Activated naive CD8-positive, alpha-beta T cell treated with anti-CD3 and anti-CD28 coated beads, Interleukin-2, amount 50 U/mL, for 16 hours (primary cell): ENCODE results near the gene MTHFD2.
"Not testable (repeated sequence)": the region's sequence is repeated elsewhere in the genome, so short reads cannot be mapped to it uniquely, and the experiment has no call there.

Experiments
- DNase-seq: peaks from one replicate; pipeline ENCODE4 v3.0.0-alpha.2; 2020; ENCODE audit warnings: low read depth, low spot score

The MTHFD2 gene

DNA sequence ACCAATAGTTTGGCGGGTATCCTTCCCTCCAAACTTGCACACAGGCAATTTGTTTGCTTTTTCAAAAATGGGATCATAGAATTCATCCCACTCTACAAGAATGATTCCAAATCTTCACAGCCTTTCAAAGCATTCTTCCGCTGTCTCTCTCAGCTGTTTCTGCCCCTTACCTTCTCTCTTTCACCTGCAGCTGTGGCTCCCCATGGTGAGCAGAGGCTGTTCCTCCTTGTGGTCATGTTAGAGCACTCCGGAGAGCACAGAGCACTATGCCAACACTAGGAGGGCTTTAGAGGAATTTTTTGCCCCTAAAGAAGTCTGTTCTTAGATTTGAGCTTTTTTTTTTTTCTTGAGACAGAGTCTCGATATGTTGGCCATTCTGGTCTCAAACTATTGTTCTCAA lies 30.4 kb downstream of the MTHFD2 start:
- no peak for DNase-seq

- DNase-seq = not testable (repeated sequence)
Observed at GRCh38 chr2:74229865-74230264, 31.4 kb downstream of the MTHFD2 start.

- DNase-seq = no peak
Observed at GRCh38 chr2:74232426-74232825, 34.0 kb downstream of the MTHFD2 start.

DNA sequence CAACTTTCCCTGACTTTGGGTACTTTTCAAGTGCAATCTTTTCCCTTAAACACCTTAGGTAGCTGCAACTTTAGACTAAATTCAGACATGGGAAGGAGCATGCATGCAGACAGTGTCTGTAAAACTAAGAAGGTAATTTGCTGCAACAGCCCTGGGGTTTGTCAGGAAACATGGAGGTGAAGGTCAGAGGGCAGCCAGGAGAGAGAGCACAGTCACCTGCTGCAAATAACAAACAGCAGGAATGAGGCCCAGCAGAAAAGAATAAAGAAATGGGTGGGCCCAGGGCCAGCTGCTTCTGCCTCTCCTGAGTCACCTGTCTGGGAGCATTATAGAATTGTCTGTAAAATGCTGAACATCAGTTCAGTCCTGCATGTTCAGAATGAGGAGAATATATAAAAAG lies 35.2 kb downstream of the MTHFD2 start:
- DNase-seq = no peak

DNA sequence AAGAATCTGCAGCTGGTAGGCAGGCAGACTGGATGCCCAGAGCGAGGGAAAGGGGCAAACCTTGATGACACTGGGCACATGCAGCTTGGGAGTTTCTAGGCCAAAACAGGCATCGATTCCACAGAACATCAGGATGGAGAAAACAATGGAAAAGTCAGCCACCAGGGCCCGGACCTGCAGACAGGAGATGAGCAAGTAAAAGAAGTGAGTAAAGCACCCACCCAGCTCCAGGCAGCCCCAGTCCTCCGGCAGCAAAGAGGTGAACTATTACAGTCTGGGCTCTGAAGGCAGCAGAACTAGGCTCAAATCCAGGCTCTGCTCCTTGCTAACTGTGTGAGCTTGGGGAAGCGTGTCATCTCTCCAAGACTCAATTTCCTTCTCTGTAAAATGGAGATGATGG lies 36.6 kb downstream of the MTHFD2 start:
- no peak for DNase-seq

DNA sequence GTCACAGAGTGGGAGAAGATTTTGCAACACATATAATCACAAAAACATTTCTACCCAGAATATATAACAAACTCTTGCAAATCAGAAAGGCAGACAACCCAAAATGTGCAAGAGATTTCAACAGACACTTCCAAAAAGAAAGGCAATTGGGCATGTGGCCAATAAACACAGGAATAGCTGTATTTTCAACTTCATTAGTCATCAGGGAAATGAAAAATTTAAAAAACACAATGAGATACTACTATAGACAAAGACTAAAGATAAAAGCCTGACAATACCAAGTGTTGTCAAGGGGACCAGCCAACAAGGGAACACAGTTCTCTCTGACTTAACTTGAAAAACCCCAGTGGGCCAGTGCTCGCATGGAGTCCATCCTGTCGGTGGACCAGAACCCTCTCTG lies 40.5 kb downstream of the MTHFD2 start:
- no peak for DNase-seq

DNA sequence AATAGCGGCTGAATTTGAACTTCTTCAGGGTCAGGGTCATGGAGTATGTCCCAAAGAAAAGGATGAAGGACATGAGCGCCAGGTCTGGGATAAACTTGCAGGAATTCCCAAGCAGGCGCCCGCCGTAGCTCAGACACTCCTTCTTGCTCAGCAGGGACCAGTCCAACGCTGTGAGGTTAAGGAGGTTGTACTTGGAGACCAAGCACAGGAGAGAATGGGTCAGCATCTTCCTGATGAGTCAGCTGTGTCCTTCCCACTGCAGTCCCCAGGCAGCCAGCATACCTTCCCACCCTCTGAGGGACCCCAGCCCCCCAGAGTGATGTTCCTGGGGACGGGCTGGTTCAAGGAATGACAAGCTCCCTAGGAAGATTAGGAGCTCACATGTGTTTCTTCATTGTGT lies 40.9 kb downstream of the MTHFD2 start:
- DNase-seq = no peak

DNA sequence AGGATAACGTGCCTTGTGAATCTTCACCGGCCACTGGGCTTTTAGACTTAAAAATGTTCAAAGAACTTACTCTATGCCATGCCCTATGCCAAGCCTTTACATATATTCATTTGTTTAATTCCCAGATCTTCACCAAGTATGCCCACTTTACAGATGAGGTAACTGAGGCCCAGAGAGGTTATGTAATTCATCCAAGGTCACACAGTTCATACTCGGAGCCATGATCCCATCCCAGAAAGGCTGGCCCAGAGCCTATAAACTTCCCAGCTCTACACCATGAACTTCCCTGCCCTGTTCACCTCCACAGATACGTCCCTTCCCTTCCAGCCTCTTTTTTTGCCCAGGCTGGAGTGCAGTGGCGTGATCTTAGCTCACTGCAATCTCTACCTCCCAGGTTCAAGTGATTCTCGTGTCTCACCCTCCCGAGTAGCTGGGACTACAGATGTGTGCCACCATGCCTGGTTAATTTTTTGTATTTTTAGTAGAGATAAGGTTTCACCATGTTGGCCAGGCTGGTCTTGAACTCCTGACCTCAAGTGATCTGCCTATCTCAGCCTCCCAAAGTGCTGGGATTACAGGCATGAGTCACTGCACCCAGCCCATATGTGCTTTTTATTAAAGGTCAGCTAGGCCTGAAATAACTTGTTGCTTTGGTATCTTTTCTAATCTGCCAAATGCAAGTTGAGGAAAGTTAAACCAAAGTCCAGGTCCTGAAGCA lies 44.1 kb downstream of the MTHFD2 start:
- no peak for DNase-seq

GRCh38 chr2:74244286-74244685 lies 45.9 kb downstream of the MTHFD2 start:
- no peak for DNase-seq

DNA sequence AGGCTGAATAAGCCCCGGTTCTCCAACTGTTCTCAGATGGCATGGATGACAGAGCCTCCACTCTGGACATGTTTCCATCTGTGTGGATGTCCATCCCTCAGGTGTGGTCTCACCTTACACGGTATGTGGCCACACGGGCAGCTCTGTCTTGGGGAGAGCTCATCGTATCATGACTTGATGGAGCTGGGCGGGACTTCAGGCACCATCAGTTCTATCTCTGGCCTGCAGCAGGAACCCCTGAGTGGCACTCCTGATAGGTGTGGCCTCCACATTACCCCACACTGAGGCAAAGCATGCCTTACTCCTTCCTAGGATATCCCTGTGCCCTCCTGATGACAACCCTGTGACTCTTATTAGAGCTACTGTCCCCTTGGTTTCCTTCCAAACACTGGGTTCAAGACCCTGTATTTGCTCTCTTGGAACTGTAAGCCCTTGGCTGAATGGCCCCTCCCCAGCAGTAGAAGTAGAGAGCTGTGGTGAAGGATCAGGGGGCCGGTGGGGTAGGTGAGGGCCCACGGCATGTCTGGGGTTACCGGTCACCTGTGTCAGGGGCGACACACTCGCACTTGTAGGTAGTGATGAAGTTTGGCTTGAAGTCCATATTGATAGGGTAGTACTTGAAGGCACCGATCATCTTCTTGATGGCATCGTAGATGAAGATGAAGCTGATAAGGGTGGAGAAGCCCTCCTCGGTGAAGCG lies 48.2 kb downstream of the MTHFD2 start:
- no peak for DNase-seq

GRCh38 chr2:74249406-74250122 lies 51.1 kb downstream of the MTHFD2 start:
- DNase-seq = no peak

DNA sequence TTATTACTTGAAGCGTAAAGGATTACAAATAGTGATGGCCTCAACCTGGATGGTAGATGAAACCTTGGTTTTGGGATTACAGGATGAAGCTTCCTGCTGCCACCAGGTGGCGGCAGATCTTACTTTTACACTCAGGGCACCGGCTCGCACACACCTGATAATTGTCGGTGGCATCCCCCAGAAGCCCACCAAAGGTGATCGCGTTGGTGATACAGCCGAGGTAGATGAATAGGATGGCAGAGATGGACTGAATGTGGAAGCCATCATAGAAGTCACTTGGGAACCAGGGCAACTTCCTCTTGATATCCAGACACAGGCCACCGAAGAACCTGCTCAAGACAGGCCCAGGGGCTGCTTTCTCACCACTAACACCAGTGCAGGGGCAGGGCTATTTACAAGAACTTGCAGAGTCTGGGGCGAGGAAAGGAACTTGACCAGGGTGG lies 51.8 kb downstream of the MTHFD2 start:
- DNase-seq = peak; percentile 15

- no peak for DNase-seq
Observed at GRCh38 chr2:74252036-74252435, 53.6 kb downstream of the MTHFD2 start.

DNA sequence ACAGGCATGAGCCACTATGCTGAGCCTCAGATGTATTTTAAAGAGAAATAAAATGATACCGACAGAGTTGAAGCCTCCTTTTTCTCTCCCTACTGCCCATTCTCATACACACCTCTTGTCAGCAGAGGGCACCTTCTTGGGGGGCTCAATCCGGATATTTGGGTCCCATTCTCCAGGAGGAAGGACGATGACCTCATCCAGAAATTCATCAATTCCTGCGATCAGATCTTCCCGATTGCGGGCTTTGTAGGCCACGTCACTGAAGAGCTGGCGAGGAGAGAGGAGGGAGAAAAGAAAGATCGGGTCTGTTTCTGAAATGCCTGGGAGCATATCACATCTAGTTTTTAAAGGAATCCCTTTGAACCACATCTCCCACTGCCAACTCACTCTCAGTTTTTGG lies 54.4 kb downstream of the MTHFD2 start:
- DNase-seq = no peak

- no peak for DNase-seq
Observed at GRCh38 chr2:74253306-74253970, 55.0 kb downstream of the MTHFD2 start.

GRCh38 chr2:74253971-74254310 lies 55.5 kb downstream of the MTHFD2 start:
- no peak for DNase-seq

DNA sequence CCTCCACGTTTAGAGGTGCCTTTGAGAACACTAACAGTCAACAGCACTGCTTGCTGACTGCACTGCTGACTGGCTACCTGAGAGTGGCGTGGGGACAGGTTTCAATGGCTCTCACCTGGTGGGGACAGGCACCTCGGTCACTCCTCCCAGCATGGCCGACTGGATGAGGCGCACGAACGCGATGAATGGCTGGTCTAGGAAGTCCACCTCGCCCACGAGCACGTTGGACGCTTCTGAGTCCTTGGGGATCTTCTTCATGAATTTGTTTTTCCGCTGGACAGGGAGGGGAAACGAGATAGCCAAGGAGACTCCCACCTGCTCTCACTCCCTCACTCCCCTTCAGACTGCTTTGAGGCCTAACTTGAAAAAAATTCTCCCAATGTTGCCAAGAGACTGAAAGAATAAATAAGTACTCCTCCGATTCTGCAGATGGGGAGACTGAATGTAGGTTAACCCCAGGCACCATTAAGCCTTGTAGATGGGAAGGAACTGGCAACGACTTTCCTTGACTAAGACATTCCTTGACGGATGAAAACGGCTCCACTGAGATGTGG lies 57.3 kb downstream of the MTHFD2 start:
- DNase-seq = no peak

GRCh38 chr2:74259191-74259590 lies 60.8 kb downstream of the MTHFD2 start:
- DNase-seq = no peak

- no peak for DNase-seq
Observed at GRCh38 chr2:74259733-74260132, 61.3 kb downstream of the MTHFD2 start.

DNA sequence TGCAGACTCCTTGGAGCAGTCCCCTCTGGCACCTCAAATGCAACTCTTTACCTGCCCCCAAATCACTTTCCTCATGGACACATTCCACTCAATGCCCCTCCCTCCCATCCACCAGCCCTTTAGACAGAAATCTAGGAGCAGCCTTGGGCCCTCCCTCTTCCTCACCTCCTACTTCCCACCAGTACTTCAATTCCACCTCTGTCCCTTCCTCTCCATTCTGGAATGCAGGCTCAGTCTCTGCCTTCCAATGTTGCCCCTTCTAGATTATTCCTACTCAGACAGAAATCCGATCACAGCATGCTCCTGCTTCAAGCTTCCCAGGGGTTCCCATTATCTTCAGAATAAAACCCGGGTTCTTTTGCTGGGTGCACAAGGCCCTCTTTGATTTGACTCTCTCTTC lies 62.1 kb downstream of the MTHFD2 start:
- DNase-seq = no peak

- no peak for DNase-seq
Observed at GRCh38 chr2:74261204-74261864, 62.9 kb downstream of the MTHFD2 start.
